GM12878 (cell line): ENCODE measurements around the gene RSPH1. TPM values are rescaled to one million over a fixed set of nuclear protein-coding genes. Genes with fewer than 3 reads are reported as not detected.

Experiments
- ATAC-seq: fragments of 200-7000 bp; cut with Tn5 transposase; 3 replicates; pipeline ENCODE4 v1.9.1; 2020; ENCODE audit warnings: mild to moderate bottlenecking, moderate library complexity
- BruUV-seq: library from RNA; stranded (reverse); fragments of 400-500 nt; replicated peaks from 2 replicates; lab custom pipeline; 2021; lab: Mats Ljungman, UMichigan
- CTCF ChIA-PET: fragments of 300-600 bp; sonication (Branson Sonifier 250); formaldehyde crosslinking; extraction: SDS; loops from one replicate; lab custom pipeline; 2021; ENCODE audit warnings: inconsistent platforms; lab: Yijun Ruan, JAX
- POLR2A ChIA-PET: fragments of 350-600 bp; formaldehyde crosslinking; extraction: SDS; loops from one replicate; lab custom pipeline; 2021; ENCODE audit warnings: inconsistent platforms; lab: Charles Lee
- RAD21 ChIA-PET: fragments of 300-600 bp; sonication (Branson Sonifier 250); formaldehyde crosslinking; loops from one replicate; lab custom pipeline; 2023; ENCODE audit warnings: antibody characterized with exemption; ENCODE audit not compliant: unreplicated experiment; lab: Charles Lee
- SMC1A ChIA-PET: fragments of 300-600 bp; sonication (Branson Sonifier 250); formaldehyde crosslinking; loops from one replicate; lab custom pipeline; 2023; ENCODE audit not compliant: unreplicated experiment, uncharacterized antibody; lab: Charles Lee
- DNase-seq: peaks from one replicate; pipeline ENCODE4 v3.0.0-alpha.2; 2011; ENCODE audit warnings: low read depth, low spot score
- FAIRE-seq: peaks from 3 replicates; lab custom pipeline; 2011; peaks lifted over from hg19 to GRCh38; lab: Jason Lieb, UNC
- H2AFZ ChIP-seq: 2 replicates; pipeline ENCODE4 v1.6.0; 2011; ENCODE audit warnings: low read depth, low read length, control low read depth; ENCODE audit not compliant: control insufficient read depth
- H3K27ac ChIP-seq: 2 replicates; pipeline ENCODE4 v1.5.1; 2011; ENCODE audit warnings: control low read depth; ENCODE audit not compliant: control insufficient read depth, insufficient read depth
- H3K27me3 ChIP-seq, 2 experiments: replicated peaks in 1 of 2; 2 replicates each; pipeline versions ENCODE4 v1.6.0 to v1.6.1; 2011; ENCODE audit warnings: low read length in 1 of 2; ENCODE audit not compliant: control insufficient read depth in 2 of 2, insufficient read depth in 2 of 2
- H3K36me3 ChIP-seq, 2 experiments: 2 replicates each; pipeline ENCODE4 v1.5.1; 2011; ENCODE audit warnings: low read length in 1 of 2; ENCODE audit not compliant: control insufficient read depth in 2 of 2, insufficient read depth in 2 of 2
- H3K4me1 ChIP-seq: 2 replicates; pipeline ENCODE4 v1.6.1; 2011; ENCODE audit warnings: mild to moderate bottlenecking, low read length, moderate library complexity, mixed read lengths; ENCODE audit not compliant: control insufficient read depth, insufficient read depth
- H3K4me2 ChIP-seq: 2 replicates; pipeline ENCODE4 v1.6.0; 2011; ENCODE audit warnings: control low read depth; ENCODE audit not compliant: control insufficient read depth, insufficient read depth
- H3K4me3 ChIP-seq: fragments of 200-600 bp; sonication (generic); 2 replicates; pipeline ENCODE4 v1.5.1; 2016
- H3K79me2 ChIP-seq: 2 replicates; pipeline ENCODE4 v1.6.0; 2011; ENCODE audit warnings: low read length; ENCODE audit not compliant: control insufficient read depth, insufficient read depth
- H3K9ac ChIP-seq: 2 replicates; pipeline ENCODE4 v1.8.0; 2011; ENCODE audit warnings: low read length, control low read depth, mixed read lengths; ENCODE audit not compliant: control insufficient read depth, insufficient read depth
- H3K9me3 ChIP-seq: replicated peaks from 3 replicates; pipeline ENCODE4 v1.5.1; 2011; ENCODE audit warnings: mild to moderate bottlenecking, low read length; ENCODE audit not compliant: control insufficient read depth, insufficient read depth
- H4K20me1 ChIP-seq: 2 replicates; pipeline ENCODE4 v1.6.0; 2011; ENCODE audit not compliant: control insufficient read depth, insufficient read depth
- ATF3 ChIP-seq: IDR thresholded peaks from 2 replicates; pipeline ENCODE4 v1.6.1; 2011; ENCODE audit warnings: low read depth, mild to moderate bottlenecking, low read length, moderate library complexity, borderline replicate concordance; ENCODE audit errors: extremely low read depth
- BHLHE40 ChIP-seq, 2 experiments: fragments of 450-650 bp in 1 of 2; IDR thresholded peaks; 2 replicates each; pipeline ENCODE4 v1.6.1; 2011 to 2017; ENCODE audit warnings: low read depth in 2 of 2, borderline replicate concordance in 1 of 2, improper control_type of control experiment in 1 of 2, low read length in 1 of 2, mild to moderate bottlenecking in 1 of 2
- CHD4 ChIP-seq: fragments of 200-600 bp; sonication (generic); IDR thresholded peaks from 2 replicates; pipeline ENCODE4 v1.6.1; 2016; ENCODE audit warnings: mild to moderate bottlenecking
- CUX1 ChIP-seq: IDR thresholded peaks from 2 replicates; pipeline ENCODE4 v1.6.1; 2012; ENCODE audit warnings: improper control_type of control experiment, low read depth, low read length; ENCODE audit not compliant: insufficient replicate concordance
- NFYB ChIP-seq: IDR thresholded peaks from 2 replicates; pipeline ENCODE4 v1.6.1; 2011; ENCODE audit warnings: low read depth, mild to moderate bottlenecking, low read length, improper control_type of control experiment, moderate library complexity; ENCODE audit not compliant: insufficient read depth
- POLR2AphosphoS2 ChIP-seq: IDR thresholded peaks from 2 replicates; pipeline ENCODE4 v1.6.1; 2011; ENCODE audit warnings: low read depth, mild to moderate bottlenecking, low read length, improper control_type of control experiment, moderate library complexity
- USF1 ChIP-seq: IDR thresholded peaks from 2 replicates; pipeline ENCODE4 v1.6.1; 2011; ENCODE audit warnings: borderline replicate concordance, low read depth, mild to moderate bottlenecking, moderate library complexity, mixed read lengths, low read length; ENCODE audit not compliant: insufficient read depth; ENCODE audit errors: extremely low read length
- ZBTB4 ChIP-seq: fragments of 450-650 bp; formaldehyde crosslinking; IDR thresholded peaks from 2 replicates; pipeline ENCODE4 v1.4.0; 2022; ENCODE audit warnings: mild to moderate bottlenecking, moderate library complexity
- ZSCAN29 ChIP-seq: fragments of 450-650 bp; IDR thresholded peaks from 2 replicates; pipeline ENCODE4 v1.6.1; 2017; ENCODE audit warnings: mild to moderate bottlenecking, moderate library complexity
- whole genome bisulfite sequencing: methylation state at CpG from one replicate; pipeline ENCODE4 v1.1.6; 2016; ENCODE audit warnings: low lambda C conversion rate; ENCODE audit not compliant: insufficient replicate concordance, insufficient coverage; ENCODE audit errors: missing lambda C conversion rate; 5-methylcytosine and 5-hydroxymethylcytosine counted together
- in situ Hi-C: fragments of 300-500 bp; cut with MboI; formaldehyde crosslinking; loops from 9 replicates; pipeline ENCODE4 v1.14.3; 2018; ENCODE audit warnings: mixed read lengths
- intact Hi-C: fragments of 100-400 bp; cut with micrococcal nuclease; formaldehyde crosslinking; loops from one replicate; pipeline ENCODE4 v1.14.2; 2022; ENCODE audit not compliant: unreplicated experiment
- polyA plus RNA-seq, 11 experiments: library from polyadenylated mRNA; depleted of rRNA in 4 of 11; unstranded in 6 of 11; stranded (reverse) in 5 of 11; fragments of >200 nt; fragmentation: Nextera tagmentation in 4 of 11; fragmentation: Illumina TruSeq in 1 of 11; extraction: Ambion mirVana in 4 of 11; extraction: Trizol in 1 of 11; gene quantifications; 1 replicate in 1 of 11; 2 replicates in 10 of 11; pipeline versions ENCODE4 v1.2.1 to v1.2.3, GENCODE V29; 2011 to 2016; ENCODE audit warnings: inconsistent platforms in 2 of 11, missing spikeins in 2 of 11, low read depth in 1 of 11
- total RNA-seq, 4 experiments: library from RNA; depleted of rRNA in 3 of 4; stranded (reverse); fragments of >200 nt in 3 of 4; fragmentation: Illumina TruSeq in 1 of 4; extraction: Trizol in 1 of 4; gene quantifications; 2 replicates each; pipeline versions ENCODE4 v1.2.1 to v1.2.3, GENCODE V29; 2013 to 2021

RSPH1 gene
- total and polyA plus RNA-seq, 10 of the 15 experiments (the other 5 are each of a cell fraction or from before 2014, with no cell fraction given): 0.11 to 1.4 (median 0.38) TPM

DNA sequence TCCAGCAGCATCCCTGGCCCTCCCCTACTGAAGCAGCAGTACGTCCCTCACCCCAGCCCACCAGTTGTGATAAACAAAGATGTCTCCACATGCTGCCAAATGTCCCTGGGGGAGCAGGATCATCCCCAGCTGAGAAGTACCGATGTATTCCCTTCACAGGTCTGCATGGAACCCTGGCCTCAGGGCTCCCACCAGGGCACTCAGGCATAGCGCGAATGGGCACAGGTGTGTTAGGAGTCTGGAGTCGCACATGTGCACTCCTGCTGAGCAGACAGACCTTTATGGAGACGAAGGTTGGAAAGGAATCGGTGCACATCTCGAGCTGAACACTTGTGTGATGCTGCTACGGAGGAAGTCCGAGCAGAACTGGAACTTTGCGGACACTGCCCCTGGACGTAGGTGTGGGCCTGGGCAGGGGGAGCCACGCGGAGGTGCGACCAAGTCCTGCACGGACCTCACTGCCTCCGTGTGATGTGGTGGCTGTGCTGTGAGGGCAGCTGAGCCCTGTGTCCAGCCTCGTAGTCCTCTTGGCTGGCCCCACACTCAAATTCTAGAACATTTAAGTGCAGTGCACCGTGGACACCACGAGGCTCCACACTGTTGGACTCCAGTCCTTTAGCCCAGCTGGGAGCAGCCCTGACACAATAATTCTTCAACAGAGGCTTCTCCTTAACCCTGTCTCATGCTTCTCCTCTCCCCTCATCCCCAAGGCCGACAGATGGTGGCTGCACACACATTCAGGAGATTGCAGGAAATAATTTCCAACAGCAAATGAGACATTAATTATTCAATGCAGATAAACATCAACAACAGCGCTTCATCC lies 43.4 kb downstream of the RSPH1 start (continued):
- no peak for TF ChIP-seq NFYB

GRCh38 chr21:42451941-42452340 lies 44.1 kb downstream of the RSPH1 start:
- ChIA-PET RAD21 (interaction anchor here (1.0 to 5.1 kb wide), 4 partner anchors 11 to 193 kb away, joined by 4 to 41 read pairs (median 6); no protein-coding TSS in a partner anchor), POLR2A (no interaction called here), CTCF (interaction anchor here (0.6 to 9.7 kb wide), 6 partner anchors 10 to 307 kb away, joined by 3 to 117 read pairs (median 3); no protein-coding TSS in a partner anchor), SMC1A (interaction anchor here (1.0 to 2.6 kb wide), 6 partner anchors 10 to 307 kb away, joined by 3 to 14 read pairs (median 6); no protein-coding TSS in a partner anchor)
- Histone ChIP-seq H3K4me2 (no peak overlapping the region), H4K20me1 (no peaks in the 10 kb centered on the region), H2AFZ (no peak overlapping the region), H3K27me3 (no peaks in the 10 kb centered on the region), H3K9ac (no peak overlapping the region), H3K4me3 (no peak overlapping the region), H3K79me2 (no peaks in the 10 kb centered on the region), H3K36me3 (no peaks in the 10 kb centered on the region), H3K9me3 (no peaks in the 10 kb centered on the region), H3K27ac (no peak overlapping the region), H3K4me1 (peaks cover 11% of the 10 kb centered on the region)
- DNase-seq (no peak), FAIRE-seq (no peak), ATAC-seq (no peak)
- BruUV-seq: no TSS peak
- in situ Hi-C loops (loop anchor here (5.0 kb wide), 1 partner anchor 305 kb away; no protein-coding TSS in a partner anchor), intact Hi-C loops (no loop called here)
- 82% methylated on average over 9 of the region's 9 CpGs for WGBS
- no peak for TF ChIP-seq BHLHE40 (IDR thresholded peaks at IDR 0.05; ENCODE audit: borderline replicate concordance in 1 of 2, low read depth in 2 of 2, low read length in 1 of 2)
- no peak for TF ChIP-seq ZSCAN29
- no peak for TF ChIP-seq CUX1
- no peak for TF ChIP-seq CHD4
- no peak for TF ChIP-seq POLR2AphosphoS2
- TF ChIP-seq ZBTB4: no peak
- TF ChIP-seq ATF3: no peak
- no peak for TF ChIP-seq USF1
